Calu3 (cell line): ENCODE measurements around the gene HMCN2. TPM values are rescaled to one million over a fixed set of nuclear protein-coding genes. Genes with fewer than 3 reads are reported as not detected.

Source experiments
- BruUV-seq: library from RNA; stranded (reverse); fragments of 400-500 nt; replicated peaks from 2 replicates; lab custom pipeline; 2021; lab: Mats Ljungman, UMichigan
- CTCF ChIA-PET: fragments of 300-600 bp; sonication (Branson Sonifier 250); formaldehyde crosslinking; loops from one replicate; lab custom pipeline; 2022; ENCODE audit warnings: antibody characterized with exemption; lab: Charles Lee
- DNase-seq: peaks from one replicate; pipeline ENCODE4 v3.0.0; 2022
- H3K27ac Mint-ChIP-seq: one replicate; pipeline ENCODE4 v1.8.0; 2022; ENCODE audit warnings: mixed read lengths; ENCODE audit not compliant: unreplicated experiment
- H3K27me3 Mint-ChIP-seq: one replicate; pipeline ENCODE4 v1.8.0; 2022; ENCODE audit warnings: mixed read lengths; ENCODE audit not compliant: unreplicated experiment
- H3K36me3 Mint-ChIP-seq: one replicate; pipeline ENCODE4 v1.8.0; 2022; ENCODE audit warnings: mild to moderate bottlenecking, moderate library complexity, mixed read lengths; ENCODE audit not compliant: insufficient read depth, unreplicated experiment
- H3K4me1 Mint-ChIP-seq: one replicate; pipeline ENCODE4 v1.8.0; 2022; ENCODE audit warnings: mild to moderate bottlenecking, low read depth, mixed read lengths; ENCODE audit not compliant: unreplicated experiment
- H3K4me3 Mint-ChIP-seq: one replicate; pipeline ENCODE4 v1.8.0; 2022; ENCODE audit warnings: mild to moderate bottlenecking, low read depth, moderate library complexity, mixed read lengths; ENCODE audit not compliant: unreplicated experiment
- H3K9me3 Mint-ChIP-seq: one replicate; pipeline ENCODE4 v1.8.0; 2022; ENCODE audit warnings: low read depth, mixed read lengths; ENCODE audit not compliant: unreplicated experiment
- intact Hi-C: fragments of 100-400 bp; cut with micrococcal nuclease; formaldehyde crosslinking; loops from one replicate; pipeline ENCODE4 v1.10.0; 2022; ENCODE audit not compliant: unreplicated experiment
- total RNA-seq: library from RNA; stranded (reverse); gene quantifications from 2 replicates; pipeline ENCODE4 v1.2.3, GENCODE V29; 2022
- TF ChIP-seq, protein P1 (sequence below): fragments of 200-600 bp; IDR thresholded peaks from one replicate; pipeline ENCODE4 v1.8.0; 2022; ENCODE audit warnings: antibody characterized with exemption; ENCODE audit not compliant: unreplicated experiment

The HMCN2 gene
- total RNA-seq, 1 experiment from 2014 or later, result not detected

DNA sequence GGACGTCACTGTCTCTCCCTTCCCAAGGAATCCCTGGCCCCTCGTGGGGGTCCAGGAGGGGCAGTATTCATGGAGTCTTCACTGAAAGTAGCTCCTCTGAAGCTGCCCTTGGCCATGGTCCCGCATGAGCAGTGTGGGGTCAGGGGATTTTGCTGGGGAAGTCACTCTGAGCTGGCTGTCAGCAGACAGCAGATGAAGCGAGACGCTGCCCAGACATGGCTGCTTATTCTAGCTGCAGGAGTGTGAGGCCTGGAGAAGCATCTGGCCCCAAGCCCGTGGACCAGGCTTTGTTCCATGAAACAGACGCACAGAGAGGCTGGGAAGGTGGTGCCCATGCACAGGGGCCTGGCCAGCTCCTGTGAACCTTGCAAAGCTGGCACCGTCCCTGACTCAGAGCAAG lies 157.7 kb downstream of the HMCN2 start:
- TF ChIP-seq, protein P1, sequence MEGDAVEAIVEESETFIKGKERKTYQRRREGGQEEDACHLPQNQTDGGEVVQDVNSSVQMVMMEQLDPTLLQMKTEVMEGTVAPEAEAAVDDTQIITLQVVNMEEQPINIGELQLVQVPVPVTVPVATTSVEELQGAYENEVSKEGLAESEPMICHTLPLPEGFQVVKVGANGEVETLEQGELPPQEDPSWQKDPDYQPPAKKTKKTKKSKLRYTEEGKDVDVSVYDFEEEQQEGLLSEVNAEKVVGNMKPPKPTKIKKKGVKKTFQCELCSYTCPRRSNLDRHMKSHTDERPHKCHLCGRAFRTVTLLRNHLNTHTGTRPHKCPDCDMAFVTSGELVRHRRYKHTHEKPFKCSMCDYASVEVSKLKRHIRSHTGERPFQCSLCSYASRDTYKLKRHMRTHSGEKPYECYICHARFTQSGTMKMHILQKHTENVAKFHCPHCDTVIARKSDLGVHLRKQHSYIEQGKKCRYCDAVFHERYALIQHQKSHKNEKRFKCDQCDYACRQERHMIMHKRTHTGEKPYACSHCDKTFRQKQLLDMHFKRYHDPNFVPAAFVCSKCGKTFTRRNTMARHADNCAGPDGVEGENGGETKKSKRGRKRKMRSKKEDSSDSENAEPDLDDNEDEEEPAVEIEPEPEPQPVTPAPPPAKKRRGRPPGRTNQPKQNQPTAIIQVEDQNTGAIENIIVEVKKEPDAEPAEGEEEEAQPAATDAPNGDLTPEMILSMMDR, result no peak
- no peaks in the 10 kb centered on the region for H3K9me3 Mint-ChIP-seq
- H3K4me1 Mint-ChIP-seq, result peaks cover 8% of the 10 kb centered on the region
- H3K36me3 Mint-ChIP-seq, result no peaks in the 10 kb centered on the region
- intact Hi-C loops, result no loop called here
- no peak for DNase-seq
- no peak overlapping the region for H3K4me3 Mint-ChIP-seq
- H3K27me3 Mint-ChIP-seq, result no peaks in the 10 kb centered on the region
- no TSS peak for BruUV-seq
- CTCF ChIA-PET, result no interaction called here
- H3K27ac Mint-ChIP-seq, result no peak overlapping the region

DNA sequence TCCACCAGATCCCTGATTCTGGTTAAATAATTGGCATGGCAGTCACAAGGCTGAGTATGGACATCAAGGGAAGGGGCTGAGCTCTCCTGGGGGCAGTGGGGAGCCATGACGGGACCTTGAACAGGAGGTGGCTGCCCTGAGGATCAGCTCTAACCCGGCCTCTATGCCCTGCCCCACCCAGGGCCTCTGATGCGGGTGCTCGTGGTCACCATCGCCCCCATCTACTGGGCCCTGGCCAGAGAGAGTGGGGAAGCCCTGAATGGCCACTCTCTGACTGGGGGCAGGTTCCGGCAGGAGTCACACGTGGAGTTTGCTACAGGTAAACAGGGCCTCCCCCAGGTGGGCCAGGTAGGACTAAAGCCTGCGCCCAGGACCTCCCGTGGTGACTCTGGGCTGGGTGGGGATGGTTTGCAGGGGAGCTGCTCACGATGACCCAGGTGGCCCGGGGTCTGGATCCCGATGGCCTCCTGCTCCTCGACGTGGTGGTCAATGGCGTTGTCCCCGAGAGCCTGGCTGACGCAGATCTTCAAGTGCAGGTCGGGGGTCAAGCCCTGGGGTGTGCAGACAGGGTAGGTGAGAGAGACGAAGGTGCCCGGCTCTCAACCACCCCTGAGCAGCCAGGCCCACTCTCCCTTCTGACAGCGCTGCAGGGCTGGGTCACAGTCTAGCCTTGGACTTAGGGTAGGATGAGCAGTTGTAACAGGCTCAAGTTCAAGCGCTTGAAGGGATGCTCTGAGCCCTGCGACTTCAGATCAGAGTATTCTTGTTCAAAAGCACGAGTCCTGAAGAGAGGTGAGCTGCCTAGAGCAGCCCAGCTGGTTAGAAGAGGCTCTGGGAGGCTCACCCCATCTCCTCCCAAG lies 159.3 kb downstream of the HMCN2 start:
- no peak overlapping the region for H3K4me3 Mint-ChIP-seq
- BruUV-seq, result no TSS peak
- CTCF ChIA-PET, result no interaction called here
- no peak for DNase-seq
- no peaks in the 10 kb centered on the region for H3K36me3 Mint-ChIP-seq
- H3K27ac Mint-ChIP-seq, result no peak overlapping the region
- peaks cover 2% of the 10 kb centered on the region for H3K9me3 Mint-ChIP-seq
- H3K27me3 Mint-ChIP-seq, result no peaks in the 10 kb centered on the region
- intact Hi-C loops, result no loop called here
- H3K4me1 Mint-ChIP-seq, result peaks cover 8% of the 10 kb centered on the region
- TF ChIP-seq, protein P1, result no peak

DNA sequence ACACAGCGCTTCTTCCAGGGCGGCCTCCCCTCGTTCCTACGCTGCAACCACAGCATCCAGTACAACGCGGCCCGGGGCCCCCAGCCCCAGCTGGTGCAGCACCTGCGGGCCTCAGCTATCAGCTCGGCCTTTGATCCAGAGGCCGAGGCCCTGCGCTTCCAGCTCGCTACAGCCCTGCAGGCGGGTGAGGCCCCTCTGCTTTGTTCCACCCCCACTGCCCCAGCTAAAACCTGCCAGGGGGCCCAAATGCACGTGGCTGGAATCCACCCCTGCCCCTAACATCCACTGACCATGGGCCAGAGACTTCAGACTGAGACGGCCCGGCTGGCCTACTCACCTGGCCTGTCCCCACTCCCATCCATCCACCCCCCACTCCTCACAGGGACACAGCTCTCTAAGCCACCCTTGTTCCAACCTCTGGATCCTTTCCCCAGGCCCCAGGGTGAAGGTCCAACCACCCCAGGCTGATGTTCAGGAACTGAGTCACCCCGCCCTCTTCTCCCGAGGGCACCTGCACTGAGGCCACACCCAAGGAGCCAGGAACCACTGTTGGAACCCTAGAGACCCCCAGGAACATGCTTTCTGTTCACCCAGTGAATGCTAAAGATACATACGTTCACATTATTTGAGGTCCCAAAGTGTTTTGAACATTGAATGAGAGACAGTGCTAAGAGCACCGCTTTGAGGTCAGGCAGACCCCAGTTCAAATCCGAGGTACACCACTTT lies 160.3 kb downstream of the HMCN2 start:
- no peaks in the 10 kb centered on the region for H3K27me3 Mint-ChIP-seq
- intact Hi-C loops, result no loop called here
- TF ChIP-seq, protein P1, result no peak
- H3K4me3 Mint-ChIP-seq, result no peak overlapping the region
- CTCF ChIA-PET, result no interaction called here
- H3K27ac Mint-ChIP-seq, result no peak overlapping the region
- BruUV-seq, result no TSS peak
- peaks cover 3% of the 10 kb centered on the region for H3K9me3 Mint-ChIP-seq
- peaks cover 8% of the 10 kb centered on the region for H3K4me1 Mint-ChIP-seq
- no peaks in the 10 kb centered on the region for H3K36me3 Mint-ChIP-seq
- no peak for DNase-seq

DNA sequence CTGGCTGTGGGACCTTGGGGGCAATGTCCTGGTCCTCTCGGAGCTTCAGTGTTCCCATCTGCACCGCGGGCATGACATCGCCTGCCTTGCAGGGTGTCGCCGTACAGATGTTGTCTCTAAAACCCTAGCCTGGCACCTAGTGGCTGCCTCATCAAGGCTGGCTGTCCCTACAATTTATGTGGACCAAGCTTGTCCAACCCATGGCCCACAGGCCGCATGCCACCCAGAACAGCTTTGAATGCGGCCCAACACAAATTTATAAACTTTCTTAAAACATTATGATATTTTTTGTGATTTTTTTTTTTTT lies 160.9 kb downstream of the HMCN2 start:
- intact Hi-C loops, result no loop called here
- no peak for DNase-seq
- H3K4me3 Mint-ChIP-seq, result no peak overlapping the region
- peaks cover 8% of the 10 kb centered on the region for H3K4me1 Mint-ChIP-seq
- CTCF ChIA-PET, result no interaction called here
- TF ChIP-seq, protein P1, result no peak
- no peaks in the 10 kb centered on the region for H3K27me3 Mint-ChIP-seq
- no TSS peak for BruUV-seq
- peaks cover 3% of the 10 kb centered on the region for H3K9me3 Mint-ChIP-seq
- H3K36me3 Mint-ChIP-seq, result no peaks in the 10 kb centered on the region
- no peak overlapping the region for H3K27ac Mint-ChIP-seq
